COR-L47 (cell line): ENCODE data around the gene ZNF438.
A peak's percentile ranks its signal among the peaks of the same experiment; 100 is the strongest.
"Not testable (repeated sequence)": the region's sequence is repeated elsewhere in the genome, so short reads cannot be mapped to it uniquely, and the experiment has no call there.

Source experiments
- DNase-seq: peaks from one replicate; lab custom pipeline; 2025; lab: John Stamatoyannopoulos, UW

The ZNF438 gene

DNA sequence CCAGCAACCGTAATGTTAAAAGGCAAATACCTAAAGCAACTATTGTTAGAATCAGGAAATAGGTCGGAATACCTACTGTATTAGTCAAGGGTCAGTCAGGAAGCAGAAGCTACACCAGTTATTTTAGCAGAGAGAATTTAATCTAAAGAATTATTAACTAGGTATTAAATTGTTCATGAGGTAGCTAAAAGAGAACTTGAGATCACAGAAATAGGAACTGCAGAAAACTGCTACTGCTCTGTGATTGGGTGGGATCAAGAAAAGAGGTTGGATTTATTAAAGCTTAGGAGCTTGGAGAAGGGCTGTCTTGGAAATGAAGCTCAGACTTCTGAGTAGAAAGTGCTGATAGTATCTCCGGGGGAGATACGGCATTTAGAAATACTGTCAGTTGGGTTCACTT lies 20.0 kb upstream of the ZNF438 start:
- DNase-seq = no peak

DNA sequence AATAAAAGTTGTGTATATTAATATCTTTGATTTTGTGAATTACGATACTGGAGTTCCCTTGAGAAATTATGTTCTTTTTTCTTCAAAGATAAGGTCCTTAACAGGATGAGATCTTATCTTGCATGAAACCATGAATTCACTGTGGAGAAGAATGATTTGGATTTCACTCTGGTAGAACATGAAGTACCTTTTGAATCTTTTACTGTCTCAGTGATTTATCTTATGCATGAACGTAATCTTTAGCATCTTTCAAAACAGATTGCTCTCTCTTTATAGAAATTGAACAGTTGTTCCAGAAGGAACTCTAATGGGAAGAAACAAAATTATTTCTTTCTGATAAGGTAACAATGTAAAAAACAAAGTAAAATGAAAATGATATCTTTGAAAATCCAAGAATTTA lies 11.0 kb upstream of the ZNF438 start:
- no peak for DNase-seq

DNA sequence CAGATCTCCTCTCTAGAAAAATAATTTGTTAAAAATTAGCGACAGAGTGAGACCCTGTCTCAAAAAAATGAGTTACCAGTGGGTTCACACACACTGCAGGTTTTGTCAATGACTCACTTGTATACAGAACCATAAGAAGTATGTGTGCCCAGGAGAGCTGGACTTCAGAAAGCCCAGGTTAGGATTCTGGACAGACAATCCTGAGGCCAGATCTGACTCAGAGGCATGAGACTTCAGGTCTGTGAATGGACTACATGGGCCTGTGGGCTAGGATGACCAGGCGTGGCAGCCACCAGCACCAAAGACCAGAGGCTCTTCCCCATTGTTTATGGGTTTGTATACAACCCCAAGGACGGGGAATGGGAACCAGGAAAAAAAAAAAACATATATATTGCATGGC lies 9.3 kb upstream of the ZNF438 start:
- DNase-seq = no peak

DNA sequence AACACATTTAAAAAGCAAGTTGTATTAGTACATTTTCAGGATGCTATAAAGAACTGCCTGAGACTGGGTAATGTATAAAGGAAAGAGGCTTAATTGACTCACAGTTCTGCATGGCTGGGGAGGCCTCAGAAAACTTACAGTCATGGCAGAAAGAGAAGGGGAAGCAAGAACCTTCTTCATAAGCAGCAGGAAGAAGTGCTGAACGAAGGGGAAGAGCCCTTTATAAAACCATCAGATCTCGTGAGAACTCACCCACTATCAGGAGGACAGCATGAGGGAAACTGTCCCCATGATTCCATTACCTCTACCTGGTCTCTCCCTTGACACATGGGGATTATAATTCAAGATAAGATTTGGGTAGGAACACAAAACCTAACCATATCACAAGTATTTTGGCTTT lies 7.3 kb upstream of the ZNF438 start:
- DNase-seq = not testable (repeated sequence)

DNA sequence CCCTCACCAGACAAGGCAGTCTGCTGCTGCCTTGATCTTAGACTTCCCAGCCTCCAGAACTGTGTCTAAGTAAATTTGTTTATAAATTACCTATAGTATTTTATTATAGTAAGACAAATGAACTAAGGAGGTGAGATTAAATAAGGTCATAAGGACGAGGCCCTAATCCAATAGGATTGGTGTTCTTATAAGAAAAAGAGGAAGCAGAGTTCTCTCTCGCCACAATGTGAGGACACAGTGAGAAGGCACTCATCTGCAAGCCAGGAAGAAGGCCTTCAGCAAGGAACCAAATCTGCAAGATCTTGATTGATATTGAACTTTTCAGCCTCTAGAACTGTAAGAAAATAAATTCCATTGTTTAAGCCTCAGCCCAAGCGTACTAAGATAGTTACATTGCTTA lies 6.1 kb upstream of the ZNF438 start:
- no peak for DNase-seq

DNA sequence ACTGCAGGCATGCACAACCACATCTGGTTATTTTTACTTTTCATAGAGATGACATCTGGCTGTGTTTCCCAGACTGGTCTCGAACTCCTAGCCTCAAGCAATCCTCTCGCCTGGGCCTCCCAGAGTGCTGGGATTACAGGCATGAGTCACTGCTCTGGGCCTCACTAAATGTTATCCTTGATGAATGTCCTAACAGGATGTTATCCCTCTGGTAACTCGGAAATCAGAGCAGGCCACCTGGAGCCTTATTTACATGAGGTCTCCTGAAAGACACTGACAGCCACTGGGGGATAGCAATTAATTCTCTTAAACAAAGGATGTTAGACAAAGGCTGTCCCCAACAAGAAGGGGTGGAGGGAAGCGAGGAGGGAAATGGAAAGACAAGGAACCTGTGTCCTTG lies 4.5 kb upstream of the ZNF438 start:
- peak; percentile 56 for DNase-seq

DNA sequence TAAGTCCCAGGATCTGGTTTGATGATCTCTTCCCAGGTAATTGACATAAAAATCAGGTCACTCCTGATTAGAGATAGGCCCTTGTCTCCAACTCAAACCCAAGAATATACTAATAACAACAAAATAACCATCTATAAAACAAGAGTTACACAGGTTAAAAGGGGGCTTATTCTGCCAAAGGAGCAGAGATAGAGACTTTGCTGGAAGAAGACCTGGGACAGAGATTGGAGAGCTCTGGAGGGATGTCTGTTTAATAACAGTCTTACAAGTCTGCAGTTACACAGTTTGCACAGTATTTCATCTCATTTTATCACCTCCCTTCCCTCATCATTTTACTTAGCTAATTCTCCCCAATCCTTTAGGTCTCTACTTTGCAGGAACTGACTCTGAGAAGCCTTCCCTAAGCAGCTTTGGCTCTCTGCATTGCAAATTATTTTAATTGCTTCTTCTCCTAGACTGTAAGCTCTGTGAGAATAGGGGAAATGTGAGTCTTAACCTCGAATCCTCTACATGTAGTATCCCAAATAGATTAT lies 3.7 kb upstream of the ZNF438 start:
- DNase-seq = no peak

DNA sequence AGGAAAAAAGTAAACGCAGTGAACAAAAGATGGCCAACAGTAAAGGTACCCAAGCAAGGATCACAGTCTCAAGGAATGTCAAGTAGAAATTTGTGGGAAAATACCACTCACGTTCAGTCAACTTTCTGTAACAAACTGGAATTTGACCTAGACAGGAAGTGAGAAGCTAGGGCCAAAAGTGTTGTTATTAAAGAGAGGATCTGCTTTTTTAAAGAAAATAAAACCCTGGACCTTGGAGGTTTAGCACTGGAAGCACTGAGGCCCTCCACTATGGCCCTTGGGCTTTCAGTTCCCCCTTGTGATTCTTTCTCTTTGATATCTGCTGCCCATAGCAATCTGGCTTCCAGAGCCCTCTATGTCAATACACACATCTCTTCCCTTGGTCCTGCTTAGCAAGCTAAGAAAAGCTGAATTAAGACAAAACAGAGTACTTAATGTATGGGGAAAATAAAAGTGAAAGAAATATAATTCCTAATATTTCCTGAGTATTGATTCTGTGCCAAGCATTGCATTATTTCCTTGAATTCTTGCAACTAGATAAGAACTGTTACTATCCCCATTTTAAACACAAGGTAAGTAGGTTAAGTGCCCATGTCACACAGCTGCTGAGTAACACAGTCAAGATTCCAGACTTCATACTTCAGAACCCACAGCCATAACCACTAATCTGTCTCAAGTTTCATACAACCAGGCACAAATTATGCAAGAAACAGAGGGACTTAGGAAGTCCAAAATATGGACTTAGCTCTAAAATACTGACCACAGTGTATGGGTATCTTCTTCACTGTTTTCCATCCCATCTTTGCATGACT lies 2.6 kb upstream of the ZNF438 start:
- no peak for DNase-seq

DNA sequence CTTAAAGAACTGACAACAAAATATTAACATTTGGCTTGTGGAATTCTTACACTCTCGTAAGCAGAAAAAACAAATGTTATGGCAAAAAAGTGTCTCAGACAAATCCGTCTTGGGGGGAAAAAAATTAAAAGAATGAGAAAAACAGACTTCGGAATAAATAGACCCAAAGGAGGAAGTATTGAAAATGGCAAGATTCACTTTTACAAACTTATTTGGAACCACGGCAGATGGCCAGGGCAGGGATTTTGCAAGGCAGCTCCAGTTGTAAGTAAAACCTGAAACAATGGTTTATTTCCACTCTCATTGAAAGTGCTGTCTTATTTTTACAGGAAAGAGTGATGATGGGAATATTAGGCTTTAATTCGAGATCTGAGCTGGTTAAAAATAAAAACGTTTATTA lies 1.5 kb upstream of the ZNF438 start:
- no peak for DNase-seq

DNA sequence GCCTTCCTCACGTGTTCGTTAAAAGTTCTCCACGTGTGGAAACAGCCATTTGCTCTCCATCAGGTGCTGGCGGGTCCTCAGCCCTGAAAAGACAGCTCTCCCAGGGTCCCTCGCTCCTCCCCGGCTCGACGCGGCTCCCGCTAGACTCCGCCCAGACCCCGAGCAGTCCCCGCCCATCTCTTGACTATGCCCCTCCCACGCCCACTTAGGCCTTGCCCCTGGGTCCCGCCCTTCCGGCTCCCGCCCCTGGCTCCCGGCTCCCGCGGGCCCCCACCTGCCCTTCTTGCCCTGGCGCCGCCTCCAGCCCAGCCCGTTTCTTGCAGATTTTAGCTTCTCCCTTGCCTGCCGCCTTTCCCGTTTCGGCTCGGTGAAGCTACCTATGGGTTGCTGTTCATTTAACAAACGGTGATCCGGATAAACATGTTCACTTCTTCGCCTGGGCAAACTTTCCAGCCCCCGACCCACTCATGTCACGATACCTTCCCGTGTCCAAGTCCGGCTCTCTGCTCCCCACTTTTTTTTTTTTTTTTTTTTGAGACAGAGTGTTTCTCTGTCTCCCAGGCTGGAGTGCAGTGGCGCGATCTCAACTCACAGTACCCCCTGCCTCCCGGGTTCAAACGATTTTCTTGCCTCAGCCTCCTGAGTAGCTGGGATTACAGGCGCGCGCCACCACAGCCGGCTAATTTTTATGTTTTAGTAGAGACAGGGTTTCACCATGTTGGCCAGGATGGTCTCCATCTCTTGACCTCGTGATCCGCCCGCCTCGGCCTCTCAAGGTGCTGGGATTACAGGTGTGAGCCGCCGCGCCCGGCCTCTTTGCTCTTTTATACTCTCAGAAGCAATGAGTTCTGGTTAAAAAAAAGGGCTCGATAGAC lies 830 bp upstream of the ZNF438 start:
- DNase-seq = peak; percentile 67

DNA sequence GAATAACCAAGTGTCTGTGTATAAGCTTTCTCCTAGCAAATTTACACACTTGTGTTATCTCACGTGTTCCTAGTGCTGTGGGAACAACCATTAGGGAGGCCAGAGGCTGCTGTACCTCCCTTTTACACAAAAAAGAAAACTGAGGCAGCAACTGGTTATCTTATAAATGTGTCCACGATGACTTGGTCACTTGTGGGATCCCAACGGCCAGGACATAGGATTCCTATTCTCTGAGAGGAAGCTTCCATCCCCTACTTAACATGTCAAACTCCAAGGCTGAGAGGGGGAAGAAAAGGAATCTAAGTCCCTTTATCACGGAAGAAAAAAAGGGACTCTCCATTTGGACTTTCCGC lies 484 bp downstream of the ZNF438 start:
- DNase-seq = no peak

DNA sequence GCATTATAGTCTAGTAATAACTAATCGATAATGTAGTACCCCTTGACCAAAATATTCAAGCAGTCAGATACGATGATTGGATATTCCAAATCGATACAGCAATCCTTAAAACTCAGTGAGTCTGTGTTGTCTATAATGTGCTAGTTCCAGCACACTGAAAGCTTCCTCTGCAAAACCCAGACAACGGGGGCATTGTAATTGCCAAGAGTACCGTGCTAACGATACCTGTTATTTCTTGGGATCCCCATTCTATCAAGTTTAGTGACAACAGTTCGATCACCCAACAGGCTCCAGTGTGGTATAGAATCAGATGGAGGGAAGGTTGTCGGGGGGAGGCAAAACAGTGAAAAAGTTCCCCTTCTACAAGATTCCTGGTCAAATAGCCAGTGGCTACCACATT lies 865 bp downstream of the ZNF438 start:
- no peak for DNase-seq

DNA sequence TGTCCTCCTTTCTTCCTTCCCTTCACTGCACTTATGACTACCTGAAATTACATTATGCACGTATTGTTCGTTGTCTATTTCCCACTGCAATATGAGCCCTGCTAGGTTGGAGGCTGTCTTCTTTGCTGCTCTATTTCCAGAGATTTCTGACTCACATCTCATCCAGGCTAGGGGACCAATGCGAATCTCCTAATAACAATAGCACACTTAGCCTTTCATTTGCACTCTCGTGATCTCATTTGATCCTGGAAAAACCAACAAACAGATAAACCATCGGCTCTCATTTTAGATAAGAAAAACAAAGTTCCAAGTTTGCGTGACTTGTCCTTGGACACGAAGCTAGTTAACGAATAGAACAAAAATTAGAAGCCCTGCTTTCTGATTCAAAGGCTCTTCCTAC lies 1.4 kb downstream of the ZNF438 start:
- DNase-seq = no peak

DNA sequence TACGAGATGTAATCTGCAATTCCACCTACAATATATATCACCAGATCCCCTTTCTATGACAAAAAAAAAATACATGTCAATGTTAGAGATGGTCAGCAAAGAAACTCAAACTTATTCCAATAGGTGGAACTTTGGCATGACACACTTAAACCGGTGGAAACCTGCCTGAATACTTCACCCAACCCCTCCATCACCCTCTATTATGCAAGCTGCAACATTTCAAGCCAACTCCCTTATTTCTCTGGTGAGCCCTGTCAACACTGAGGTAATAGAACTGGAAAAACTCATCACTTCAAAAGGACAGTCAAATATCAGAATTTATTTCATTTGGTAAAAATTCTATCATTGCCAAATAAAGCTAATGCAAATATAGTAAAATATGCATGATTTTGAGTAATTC lies 3.6 kb downstream of the ZNF438 start:
- no peak for DNase-seq

DNA sequence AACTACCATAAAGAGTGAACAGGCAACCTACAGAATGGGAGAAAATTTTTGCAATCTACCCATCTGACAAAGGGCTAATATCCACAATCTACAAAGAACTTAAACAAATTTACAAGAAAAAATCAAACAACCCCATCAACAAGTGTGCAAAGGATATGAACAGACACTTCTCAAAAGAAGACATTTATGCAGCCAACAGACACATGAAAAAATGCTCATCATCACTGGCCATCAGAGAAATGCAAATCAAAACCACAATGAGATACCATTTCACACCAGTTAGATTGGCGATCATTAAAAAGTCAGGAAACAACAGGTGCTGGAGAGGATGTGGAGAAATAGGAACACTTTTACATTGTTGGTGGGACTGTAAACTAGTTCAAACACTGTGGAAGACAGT lies 5.4 kb downstream of the ZNF438 start:
- DNase-seq = not testable (repeated sequence)

DNA sequence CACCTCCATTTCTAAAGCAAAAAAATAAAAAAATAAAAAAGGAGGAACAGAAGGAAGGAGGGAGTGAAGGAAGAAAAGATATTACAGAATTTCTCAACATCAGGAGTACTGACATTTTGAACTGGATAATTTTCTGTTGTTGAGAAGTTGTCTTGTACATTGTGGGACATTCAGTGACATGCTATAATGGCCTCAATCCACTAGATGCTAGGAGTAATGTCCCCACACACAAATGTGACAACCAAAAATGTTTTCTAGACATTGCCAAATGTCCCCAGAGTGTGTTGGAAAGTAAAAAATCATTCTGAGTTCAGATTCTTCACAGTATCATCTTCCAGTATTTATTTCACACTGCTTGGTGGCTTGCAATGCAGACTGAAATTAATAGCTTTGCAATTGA lies 6.5 kb downstream of the ZNF438 start:
- DNase-seq = no peak

DNA sequence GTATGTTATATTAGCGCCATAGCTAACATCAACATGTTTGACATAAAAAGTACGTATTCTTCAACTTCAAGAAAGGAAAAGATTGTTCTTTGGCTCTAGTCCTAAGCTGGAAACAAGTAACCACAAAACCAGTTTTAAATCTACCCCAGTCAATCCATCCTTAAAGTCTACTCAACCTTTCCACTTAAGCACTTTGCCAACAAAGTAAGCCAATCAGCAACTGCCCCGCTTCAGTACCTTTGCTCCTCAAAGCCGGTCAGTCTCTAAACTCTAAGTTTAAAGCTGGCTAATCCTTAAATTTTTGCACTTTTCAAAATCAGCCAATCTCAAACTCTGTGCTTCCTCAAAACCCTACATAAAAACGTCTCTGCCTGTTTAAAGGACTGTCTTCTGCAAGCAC lies 8.1 kb downstream of the ZNF438 start:
- DNase-seq = no peak

DNA sequence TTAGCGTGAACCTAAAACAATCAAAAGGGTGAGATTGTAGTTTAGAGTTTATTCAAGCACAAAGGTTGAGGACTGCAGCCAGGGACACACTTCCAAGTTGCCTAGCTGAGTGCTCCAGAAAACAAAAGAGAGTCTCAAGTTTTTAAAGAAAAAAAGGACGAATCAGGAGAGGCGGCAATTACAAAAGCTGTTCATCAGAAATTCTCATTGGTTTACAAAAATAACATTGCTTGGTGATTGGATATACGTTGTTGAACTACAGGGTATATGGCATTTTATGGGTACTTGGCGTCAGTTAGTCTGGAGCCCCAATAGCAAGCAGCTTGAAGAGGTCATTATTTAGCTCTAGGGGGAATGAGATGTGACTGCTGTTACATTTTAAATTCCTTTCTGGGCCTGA lies 11.5 kb downstream of the ZNF438 start:
- no peak for DNase-seq

DNA sequence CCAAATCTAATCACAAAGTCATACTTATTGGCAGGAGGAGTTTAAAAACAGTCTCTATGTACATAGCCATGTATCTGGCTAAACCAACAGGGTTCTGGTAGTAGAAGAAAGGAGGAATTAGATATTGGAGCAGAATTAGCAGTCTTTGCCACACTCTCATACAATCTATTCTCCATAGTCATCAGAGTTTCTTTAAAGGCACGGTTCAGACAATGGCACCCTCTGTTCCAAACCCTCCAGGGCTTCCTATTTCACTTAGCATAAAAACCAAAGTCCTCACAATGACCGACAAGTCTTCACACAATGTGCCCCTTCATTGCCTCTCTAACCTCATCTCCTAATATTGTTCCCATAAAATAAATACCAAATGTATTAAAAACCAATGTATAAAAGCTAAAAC lies 12.7 kb downstream of the ZNF438 start:
- DNase-seq = no peak

DNA sequence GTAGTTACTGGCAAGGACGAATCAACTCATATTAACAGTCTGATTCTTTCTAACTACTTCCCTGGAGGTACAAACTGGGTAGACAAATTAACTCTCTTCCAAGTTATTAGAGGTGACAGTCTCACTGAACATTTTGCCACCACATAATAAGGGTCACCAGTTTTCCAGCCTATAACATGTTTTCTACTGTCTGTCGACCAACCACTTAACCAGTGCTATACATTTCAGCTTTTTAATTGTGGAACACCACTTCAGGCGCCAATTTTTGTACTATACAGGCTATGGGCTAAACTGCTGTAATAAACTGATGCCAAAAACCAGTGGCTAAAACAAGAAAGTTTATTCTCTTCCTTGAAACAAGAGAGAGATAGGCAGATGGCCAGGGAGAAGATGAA lies 13.3 kb downstream of the ZNF438 start:
- no peak for DNase-seq

DNA sequence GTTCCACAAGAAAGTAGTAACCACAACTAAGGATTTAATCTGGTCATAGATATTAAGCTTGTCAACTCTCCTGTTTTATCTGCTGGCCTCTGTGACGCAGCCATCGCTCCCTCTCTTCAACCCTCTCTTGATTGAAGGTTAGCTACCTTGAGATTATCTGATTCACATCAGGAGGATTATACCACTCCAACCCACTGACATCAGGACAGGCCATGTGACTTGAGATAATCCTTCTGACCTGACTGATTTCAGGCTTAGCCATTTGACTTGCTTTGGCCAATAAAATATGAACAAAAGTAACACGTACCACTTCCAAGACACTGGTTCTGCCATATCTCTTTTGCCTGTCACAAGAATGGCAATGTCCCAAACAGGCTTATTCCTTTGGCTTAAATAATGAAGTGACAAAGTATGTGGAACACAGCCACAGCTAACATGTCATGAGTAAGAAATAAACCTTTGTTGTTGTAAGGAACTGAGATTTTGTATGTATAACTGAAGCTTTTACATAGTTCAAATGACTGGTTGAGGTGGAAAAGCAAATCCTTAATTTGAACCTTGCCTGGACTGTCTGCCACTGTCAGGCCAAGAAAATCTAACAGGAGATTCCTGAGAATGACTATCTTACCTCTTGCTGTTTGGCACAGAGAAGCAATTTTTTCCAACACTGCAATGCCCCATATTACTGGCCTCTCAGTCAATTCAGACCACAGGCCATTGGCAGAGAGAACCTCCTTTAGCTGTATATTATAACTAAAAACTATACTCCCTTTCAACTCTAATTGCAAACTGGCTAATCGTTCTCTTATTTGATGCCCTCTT lies 13.9 kb downstream of the ZNF438 start:
- DNase-seq = no peak

DNA sequence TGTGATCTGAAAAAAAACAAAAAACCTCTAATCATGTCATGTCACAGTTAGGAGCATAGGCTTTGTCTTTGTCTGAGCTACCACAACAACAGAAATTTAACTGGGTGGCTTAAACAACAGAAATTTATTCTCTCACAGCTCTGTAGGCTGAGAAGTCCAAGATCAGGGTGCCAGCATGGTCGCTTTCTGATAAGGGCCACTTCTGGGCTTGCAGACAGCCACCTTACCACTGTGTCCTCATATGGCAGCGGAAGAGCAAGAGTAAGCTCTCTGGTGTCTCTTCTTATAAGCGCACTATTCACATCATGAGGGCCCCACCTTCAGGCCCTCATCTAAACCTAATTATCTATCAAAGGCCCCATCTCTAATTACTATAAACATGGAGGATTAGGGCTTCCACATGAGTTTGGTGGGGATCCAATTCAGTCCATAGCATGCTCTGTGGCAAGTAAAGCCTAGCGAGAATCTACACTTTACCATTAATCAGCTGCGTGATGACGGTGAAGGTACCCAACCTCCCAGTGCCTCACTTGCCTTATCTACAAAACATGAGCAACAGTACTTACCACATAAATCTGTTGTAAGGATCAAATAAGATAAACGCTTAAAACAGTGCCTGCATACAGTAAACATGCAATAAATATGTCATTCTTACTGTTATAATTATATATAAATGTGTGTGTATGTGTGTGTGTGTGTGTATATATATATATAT lies 17.3 kb downstream of the ZNF438 start:
- no peak for DNase-seq
